Measurements from ENCODE around the gene CEP152.
"Not testable (repeated sequence)": the region's sequence is repeated elsewhere in the genome, so short reads cannot be mapped to it uniquely, and the experiment has no call there.

Gene CEP152

GRCh38 chr15:48810414-48811324 is at the start of gene CEP152:
Gene CEP152, minus strand, starts transcription at chr15:48811069. Its CDS starts 5,420 bp downstream, at chr15:48805649.
- H3K27me3 Mint-ChIP-seq: peaks cover 10% of the 10 kb centered on the region
- H3K27ac Mint-ChIP-seq: peak within 1 kb of the TSS; percentile 98
- peaks cover 18% of the 10 kb centered on the region for H3K36me3 Mint-ChIP-seq (ENCODE audit: low read depth)
- H3K9me3 Mint-ChIP-seq: no peaks in the 10 kb centered on the region
- H3K4me3 Mint-ChIP-seq: peak within 1 kb of the TSS; percentile 97
- H3K4me1 Mint-ChIP-seq (ENCODE audit: low read depth): peaks cover 28% of the 10 kb centered on the region

- H3K9me3 Mint-ChIP-seq: no peaks in the 10 kb centered on the region
- H3K27me3 Mint-ChIP-seq: peaks cover 16% of the 10 kb centered on the region
- no peak overlapping the region for H3K4me3 Mint-ChIP-seq
- no peak overlapping the region for H3K27ac Mint-ChIP-seq
- peaks cover 12% of the 10 kb centered on the region for H3K4me1 Mint-ChIP-seq (ENCODE audit: low read depth)
- H3K36me3 Mint-ChIP-seq (ENCODE audit: low read depth): no peaks in the 10 kb centered on the region
Measured at GRCh38 chr15:48859426-48859825, 48.6 kb upstream of the CEP152 start.

- Mint-ChIP-seq H3K36me3 (ENCODE audit: low read depth) (no peaks in the 10 kb centered on the region), H3K4me1 (ENCODE audit: low read depth) (peaks cover 12% of the 10 kb centered on the region), H3K27ac (no peak overlapping the region), H3K9me3 (no peaks in the 10 kb centered on the region), H3K27me3 (peaks cover 22% of the 10 kb centered on the region), H3K4me3 (no peak overlapping the region)
Measured at GRCh38 chr15:48858401-48858800, 47.5 kb upstream of the CEP152 start.

- Mint-ChIP-seq H3K27ac (no peak overlapping the region), H3K9me3 (no peaks in the 10 kb centered on the region), H3K27me3 (peaks cover 22% of the 10 kb centered on the region), H3K4me1 (ENCODE audit: low read depth) (peaks cover 3% of the 10 kb centered on the region), H3K4me3 (no peak overlapping the region), H3K36me3 (ENCODE audit: low read depth) (no peaks in the 10 kb centered on the region)
Measured at GRCh38 chr15:48856942-48857341, 46.1 kb upstream of the CEP152 start.

- Mint-ChIP-seq H3K27me3 (peaks cover 22% of the 10 kb centered on the region), H3K27ac (no peak overlapping the region), H3K4me3 (no peak overlapping the region), H3K36me3 (ENCODE audit: low read depth) (no peaks in the 10 kb centered on the region), H3K4me1 (ENCODE audit: low read depth) (no peaks in the 10 kb centered on the region), H3K9me3 (no peaks in the 10 kb centered on the region)
Measured at GRCh38 chr15:48855501-48856440, 44.9 kb upstream of the CEP152 start.

DNA sequence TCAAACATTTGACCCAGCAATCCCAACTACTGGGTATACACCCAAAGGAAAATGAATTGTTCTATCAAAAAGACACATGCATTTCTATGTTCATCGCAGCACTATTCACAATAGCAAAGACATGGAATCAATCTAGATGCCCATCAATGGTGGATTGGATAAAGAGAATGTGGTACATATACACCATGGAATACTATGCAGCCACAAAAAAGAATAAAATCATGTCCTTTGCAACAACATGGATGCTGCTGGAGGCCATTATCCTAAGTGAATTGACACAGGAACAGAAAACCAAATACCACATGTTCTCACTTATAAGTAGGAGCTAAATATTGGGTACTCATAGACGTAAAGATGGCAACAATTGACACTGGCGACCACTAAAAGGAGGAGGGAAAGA is 43.6 kb upstream of the CEP152 start:
- H3K27me3 Mint-ChIP-seq: peaks cover 18% of the 10 kb centered on the region
- H3K9me3 Mint-ChIP-seq; H3K36me3 Mint-ChIP-seq (ENCODE audit: low read depth); H3K27ac Mint-ChIP-seq; H3K4me1 Mint-ChIP-seq (ENCODE audit: low read depth); H3K4me3 Mint-ChIP-seq: not testable (repeated sequence)

- H3K4me1 Mint-ChIP-seq (ENCODE audit: low read depth): no peaks in the 10 kb centered on the region
- H3K27me3 Mint-ChIP-seq: peaks cover 16% of the 10 kb centered on the region
- no peaks in the 10 kb centered on the region for H3K9me3 Mint-ChIP-seq
- H3K4me3 Mint-ChIP-seq: no peak overlapping the region
- H3K27ac Mint-ChIP-seq: no peak overlapping the region
- no peaks in the 10 kb centered on the region for H3K36me3 Mint-ChIP-seq (ENCODE audit: low read depth)
Measured at GRCh38 chr15:48851956-48852355, 41.1 kb upstream of the CEP152 start.

DNA sequence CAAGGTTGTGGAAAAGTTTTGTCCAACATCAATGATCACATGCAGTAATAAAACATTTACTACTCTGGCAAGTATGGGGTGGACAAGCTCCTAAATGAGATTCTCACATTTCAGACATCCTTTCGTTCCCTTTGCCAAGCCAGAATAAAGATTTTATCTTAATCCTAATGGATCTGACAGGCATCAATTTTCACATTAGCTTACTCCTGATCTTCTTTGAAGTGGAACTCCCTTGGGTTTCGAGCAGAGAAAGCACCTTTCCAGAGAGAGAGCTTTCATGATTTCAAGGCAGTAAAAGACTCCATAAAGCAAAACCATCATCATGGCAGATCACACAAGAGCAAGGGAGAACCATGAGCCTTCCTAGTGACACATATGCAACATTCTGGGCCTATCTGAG is 39.8 kb upstream of the CEP152 start:
- H3K27ac Mint-ChIP-seq: no peak overlapping the region
- no peak overlapping the region for H3K4me3 Mint-ChIP-seq
- no peaks in the 10 kb centered on the region for H3K36me3 Mint-ChIP-seq (ENCODE audit: low read depth)
- H3K4me1 Mint-ChIP-seq (ENCODE audit: low read depth): no peaks in the 10 kb centered on the region
- H3K9me3 Mint-ChIP-seq: no peaks in the 10 kb centered on the region
- H3K27me3 Mint-ChIP-seq: peaks cover 13% of the 10 kb centered on the region

DNA sequence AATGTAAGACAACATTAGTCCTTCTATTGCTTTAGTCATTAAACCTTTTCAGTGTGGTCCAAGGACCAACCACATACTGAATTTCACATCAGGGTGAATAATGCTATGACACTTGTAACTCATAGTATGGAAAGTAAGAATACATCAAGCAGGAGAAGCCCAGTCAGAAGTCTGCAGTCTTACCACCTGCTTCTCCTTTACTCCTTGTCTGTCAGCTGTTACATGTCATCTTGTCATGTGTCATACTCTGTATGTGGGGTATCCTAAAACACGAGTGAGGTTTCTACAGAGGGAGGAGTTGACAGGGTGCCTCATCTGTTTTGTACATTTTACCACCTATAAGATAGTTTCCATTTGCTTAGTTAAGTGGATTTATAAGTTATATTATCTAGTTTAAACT is 34.3 kb upstream of the CEP152 start:
- Mint-ChIP-seq H3K27me3 (no peaks in the 10 kb centered on the region), H3K4me1 (ENCODE audit: low read depth) (no peaks in the 10 kb centered on the region), H3K9me3 (no peaks in the 10 kb centered on the region), H3K4me3 (no peak overlapping the region), H3K36me3 (ENCODE audit: low read depth) (no peaks in the 10 kb centered on the region), H3K27ac (no peak overlapping the region)

- Mint-ChIP-seq H3K27ac (no peak overlapping the region), H3K36me3 (ENCODE audit: low read depth) (no peaks in the 10 kb centered on the region), H3K4me3 (no peak overlapping the region), H3K9me3 (no peaks in the 10 kb centered on the region), H3K27me3 (no peaks in the 10 kb centered on the region), H3K4me1 (ENCODE audit: low read depth) (no peaks in the 10 kb centered on the region)
Measured at GRCh38 chr15:48842501-48842900, 31.6 kb upstream of the CEP152 start.

DNA sequence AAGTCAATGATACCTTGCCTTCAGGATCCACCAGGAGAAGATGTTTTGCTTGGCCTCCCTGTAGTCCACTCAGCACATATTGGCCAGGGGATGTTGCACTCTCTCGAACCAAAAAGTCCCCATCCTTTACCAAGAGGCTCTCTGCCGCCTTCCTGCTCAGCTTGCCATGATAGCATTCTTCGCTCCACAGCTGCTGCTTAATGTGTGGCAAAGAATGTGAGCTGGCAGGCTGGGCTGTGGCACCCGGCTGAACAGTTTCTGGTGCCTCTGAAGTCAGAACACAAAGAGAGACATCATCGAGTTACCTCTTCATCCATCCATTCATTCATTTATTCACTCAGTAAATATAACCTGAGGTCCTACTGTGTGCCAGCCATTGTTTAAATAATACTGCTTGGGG is 23.9 kb upstream of the CEP152 start:
- Mint-ChIP-seq H3K4me3 (no peak overlapping the region), H3K4me1 (ENCODE audit: low read depth) (no peaks in the 10 kb centered on the region), H3K9me3 (peaks cover 10% of the 10 kb centered on the region), H3K27ac (no peak overlapping the region), H3K27me3 (peaks cover 17% of the 10 kb centered on the region), H3K36me3 (ENCODE audit: low read depth) (peaks cover 17% of the 10 kb centered on the region)

DNA sequence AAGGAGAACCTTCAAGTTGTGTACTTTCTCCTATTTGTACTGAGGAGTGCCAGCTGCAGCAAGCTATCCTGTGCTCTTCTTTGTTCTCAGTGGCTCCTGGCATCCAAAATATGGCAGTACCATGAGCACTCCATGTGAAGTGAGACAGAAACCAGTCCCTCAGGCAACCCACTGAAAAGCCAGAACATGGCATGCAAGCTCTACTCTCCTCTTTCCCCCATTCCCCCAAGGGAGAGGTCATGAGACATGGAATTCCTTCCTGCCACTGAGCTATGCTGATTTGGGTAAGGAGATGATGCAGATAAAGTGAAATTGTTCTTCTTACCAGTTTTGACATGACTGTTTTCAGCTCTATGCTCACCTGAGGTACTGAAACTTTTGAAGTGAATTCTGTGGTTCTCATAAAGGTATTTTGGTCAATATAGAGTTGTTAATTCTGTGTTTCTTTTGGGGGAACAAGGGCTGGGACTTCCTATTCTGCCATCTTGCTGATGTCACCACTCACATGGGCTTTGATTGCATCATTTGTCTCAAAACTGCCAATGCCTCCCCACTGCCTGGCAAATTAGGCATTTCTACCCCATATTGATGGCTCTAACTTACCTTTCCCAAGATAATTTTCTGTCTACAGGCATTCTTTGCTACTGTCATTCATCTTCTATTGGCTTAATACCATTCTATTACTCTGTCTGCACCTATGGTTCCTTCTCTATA is 22.8 kb upstream of the CEP152 start:
- Mint-ChIP-seq H3K36me3 (ENCODE audit: low read depth) (peaks cover 17% of the 10 kb centered on the region), H3K27ac (no peak overlapping the region), H3K4me3 (no peak overlapping the region), H3K4me1 (ENCODE audit: low read depth) (no peaks in the 10 kb centered on the region), H3K9me3 (peaks cover 10% of the 10 kb centered on the region), H3K27me3 (peaks cover 17% of the 10 kb centered on the region)

GRCh38 chr15:48832648-48833047 is 21.8 kb upstream of the CEP152 start:
- Mint-ChIP-seq H3K36me3 (ENCODE audit: low read depth) (peaks cover 17% of the 10 kb centered on the region), H3K27me3 (peaks cover 17% of the 10 kb centered on the region), H3K4me1 (ENCODE audit: low read depth) (no peaks in the 10 kb centered on the region), H3K9me3 (peaks cover 10% of the 10 kb centered on the region), H3K27ac (no peak overlapping the region), H3K4me3 (no peak overlapping the region)

- peaks cover 15% of the 10 kb centered on the region for H3K36me3 Mint-ChIP-seq (ENCODE audit: low read depth)
- H3K27ac Mint-ChIP-seq: no peak overlapping the region
- peaks cover 7% of the 10 kb centered on the region for H3K9me3 Mint-ChIP-seq
- peaks cover 7% of the 10 kb centered on the region for H3K4me1 Mint-ChIP-seq (ENCODE audit: low read depth)
- peaks cover 15% of the 10 kb centered on the region for H3K27me3 Mint-ChIP-seq
- H3K4me3 Mint-ChIP-seq: no peak overlapping the region
Measured at GRCh38 chr15:48828906-48829305, 18.0 kb upstream of the CEP152 start.

All from stimulated activated naive CD8-positive, alpha-beta T cell treated with anti-CD3 and anti-CD28 coated beads, Interleukin-15, Interleukin-2, amounts not matched to agents 100 ng/mL and 50 ng/mL, for 24 hours (primary cell).